Type B pancreatic cell (in vitro differentiated cells): ENCODE data around the gene IFNA7. TPM values are rescaled to one million over a fixed set of nuclear protein-coding genes. Genes with fewer than 3 reads are reported as not detected.
A peak's percentile ranks its signal among the peaks of the same experiment; 100 is the strongest.
"Not testable (repeated sequence)": the region's sequence is repeated elsewhere in the genome, so short reads cannot be mapped to it uniquely, and the experiment has no call there.

Source experiments
- DNase-seq: peaks from one replicate; pipeline ENCODE4 v3.0.0; 2021; ENCODE audit warnings: mixed read lengths; ENCODE audit not compliant: unreplicated experiment; ENCODE audit errors: extremely low spot score
- H3K27ac Mint-ChIP-seq: 2 replicates; pipeline ENCODE4 v1.8.0; 2021; ENCODE audit warnings: mild to moderate bottlenecking, mixed read lengths
- H3K27me3 Mint-ChIP-seq: 2 replicates; pipeline ENCODE4 v1.8.0; 2021; ENCODE audit warnings: mixed read lengths
- H3K36me3 Mint-ChIP-seq: 2 replicates; pipeline ENCODE4 v1.8.0; 2021; ENCODE audit warnings: mixed read lengths
- H3K4me1 Mint-ChIP-seq: one replicate; pipeline ENCODE4 v1.8.0; 2021; ENCODE audit warnings: mixed read lengths; ENCODE audit not compliant: unreplicated experiment
- H3K4me3 Mint-ChIP-seq: 2 replicates; pipeline ENCODE4 v1.8.0; 2021; ENCODE audit warnings: mild to moderate bottlenecking, mixed read lengths
- H3K9me3 Mint-ChIP-seq: 2 replicates; pipeline ENCODE4 v1.8.0; 2021; ENCODE audit warnings: mixed read lengths
- total RNA-seq: library from RNA; stranded (reverse); gene quantifications from 2 replicates; pipeline ENCODE4 v1.2.1, GENCODE V29; 2021; ENCODE audit warnings: low replicate concordance
- TF ChIP-seq, protein P1 (sequence below): fragments of 200-600 bp; sonication (generic); conservative IDR thresholded peaks from 2 replicates; pipeline ENCODE4 v1.5.0; 2021; ENCODE audit warnings: antibody characterized with exemption, mild to moderate bottlenecking

IFNA7 gene
- total RNA-seq, 1 donor from 2014 or later, result not detected

DNA sequence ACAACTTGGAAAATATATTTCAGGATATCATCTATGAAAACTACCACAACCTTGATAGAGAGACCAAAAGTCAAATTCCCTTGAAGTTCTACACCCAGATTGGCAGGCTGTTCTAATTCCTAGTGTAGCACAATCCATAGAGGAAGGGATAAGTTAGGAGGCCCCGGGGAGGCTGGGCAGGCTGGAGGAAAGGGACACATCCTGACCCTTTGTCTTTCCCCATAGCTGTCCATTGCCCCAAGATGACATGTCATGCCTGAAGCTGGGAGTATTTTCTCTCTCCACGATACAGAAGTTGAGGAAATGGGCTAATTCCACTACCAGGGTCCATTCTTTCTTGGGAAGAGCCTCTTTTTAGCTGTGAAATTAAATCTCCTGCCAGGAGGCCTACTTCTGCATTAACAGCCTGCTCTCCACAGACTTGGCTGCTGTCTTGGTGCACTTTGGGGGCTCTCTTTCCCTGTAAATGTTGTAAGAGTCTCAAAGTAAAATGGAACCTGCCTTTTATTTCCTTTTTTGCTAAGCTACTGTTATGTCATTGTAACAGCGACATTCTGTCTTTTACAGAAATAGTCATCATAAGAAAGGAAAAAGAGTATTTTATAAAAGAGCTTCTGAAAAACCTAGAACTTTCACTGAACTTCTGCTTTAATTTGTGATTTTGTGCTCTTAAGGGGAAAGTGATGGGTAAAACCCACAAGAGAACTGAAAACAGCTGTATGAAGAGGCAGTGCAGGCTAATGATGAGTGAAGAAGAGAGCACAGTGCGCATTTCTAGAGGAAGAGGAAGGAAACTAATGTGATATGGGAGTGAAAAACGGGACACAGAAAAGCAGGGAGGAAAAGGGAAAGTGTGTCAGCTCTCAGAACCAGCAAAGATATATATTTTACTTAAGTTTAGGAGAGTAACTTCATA, 11.7 kb upstream of the IFNA7 start:
- TF ChIP-seq, protein P1, sequence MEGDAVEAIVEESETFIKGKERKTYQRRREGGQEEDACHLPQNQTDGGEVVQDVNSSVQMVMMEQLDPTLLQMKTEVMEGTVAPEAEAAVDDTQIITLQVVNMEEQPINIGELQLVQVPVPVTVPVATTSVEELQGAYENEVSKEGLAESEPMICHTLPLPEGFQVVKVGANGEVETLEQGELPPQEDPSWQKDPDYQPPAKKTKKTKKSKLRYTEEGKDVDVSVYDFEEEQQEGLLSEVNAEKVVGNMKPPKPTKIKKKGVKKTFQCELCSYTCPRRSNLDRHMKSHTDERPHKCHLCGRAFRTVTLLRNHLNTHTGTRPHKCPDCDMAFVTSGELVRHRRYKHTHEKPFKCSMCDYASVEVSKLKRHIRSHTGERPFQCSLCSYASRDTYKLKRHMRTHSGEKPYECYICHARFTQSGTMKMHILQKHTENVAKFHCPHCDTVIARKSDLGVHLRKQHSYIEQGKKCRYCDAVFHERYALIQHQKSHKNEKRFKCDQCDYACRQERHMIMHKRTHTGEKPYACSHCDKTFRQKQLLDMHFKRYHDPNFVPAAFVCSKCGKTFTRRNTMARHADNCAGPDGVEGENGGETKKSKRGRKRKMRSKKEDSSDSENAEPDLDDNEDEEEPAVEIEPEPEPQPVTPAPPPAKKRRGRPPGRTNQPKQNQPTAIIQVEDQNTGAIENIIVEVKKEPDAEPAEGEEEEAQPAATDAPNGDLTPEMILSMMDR, result peak; percentile 57
- H3K9me3 Mint-ChIP-seq, DNase-seq, H3K27ac Mint-ChIP-seq, H3K36me3 Mint-ChIP-seq, H3K4me3 Mint-ChIP-seq, H3K4me1 Mint-ChIP-seq: not testable (repeated sequence)
- H3K27me3 Mint-ChIP-seq, result peaks cover 11% of the 10 kb centered on the region

DNA sequence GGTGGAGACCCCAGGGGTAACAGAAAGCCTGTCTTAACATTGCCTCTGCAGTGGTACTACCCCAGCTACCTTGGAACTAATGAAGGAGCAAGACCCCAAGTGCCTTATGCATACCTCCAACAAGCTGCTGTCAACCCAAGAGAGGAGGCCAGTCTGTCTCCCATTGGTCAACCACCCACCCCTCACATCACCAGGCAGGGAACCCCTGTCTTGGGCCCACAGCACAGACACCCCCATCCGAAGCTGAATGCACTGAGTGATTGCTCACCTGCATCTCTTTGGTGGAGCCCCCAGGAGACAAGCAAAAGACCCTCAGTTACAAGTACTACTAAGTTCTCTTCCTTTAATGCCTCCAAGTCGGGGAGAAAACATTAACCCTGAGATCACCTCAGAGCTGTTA, 10.2 kb upstream of the IFNA7 start:
- H3K9me3 Mint-ChIP-seq, H3K4me1 Mint-ChIP-seq, H3K4me3 Mint-ChIP-seq, H3K36me3 Mint-ChIP-seq, H3K27ac Mint-ChIP-seq: not testable (repeated sequence)
- H3K27me3 Mint-ChIP-seq, result peaks cover 11% of the 10 kb centered on the region
- DNase-seq, result peak; percentile 62

DNA sequence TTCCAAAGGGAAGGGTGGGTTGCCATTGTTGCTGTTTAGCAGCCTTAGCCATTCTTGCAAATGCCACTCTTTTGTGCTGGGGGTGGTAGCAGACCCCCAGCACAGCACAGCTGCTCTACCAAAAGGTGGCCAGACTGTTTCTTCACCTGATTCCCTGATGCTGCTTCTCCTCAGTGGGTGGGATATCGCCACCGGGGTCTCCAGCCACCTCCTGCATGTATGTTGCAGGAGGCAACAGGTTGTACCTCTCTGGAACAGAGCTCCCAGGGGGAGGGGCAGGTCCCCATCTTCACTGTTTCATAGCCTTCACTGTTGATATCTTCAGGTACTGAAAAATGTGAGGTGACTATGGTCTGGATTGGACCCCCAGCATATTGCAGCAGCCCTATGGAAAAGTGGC, 8.8 kb upstream of the IFNA7 start:
- H3K9me3 Mint-ChIP-seq, H3K4me3 Mint-ChIP-seq, H3K27me3 Mint-ChIP-seq, H3K27ac Mint-ChIP-seq, H3K4me1 Mint-ChIP-seq, DNase-seq, H3K36me3 Mint-ChIP-seq: not testable (repeated sequence)

DNA sequence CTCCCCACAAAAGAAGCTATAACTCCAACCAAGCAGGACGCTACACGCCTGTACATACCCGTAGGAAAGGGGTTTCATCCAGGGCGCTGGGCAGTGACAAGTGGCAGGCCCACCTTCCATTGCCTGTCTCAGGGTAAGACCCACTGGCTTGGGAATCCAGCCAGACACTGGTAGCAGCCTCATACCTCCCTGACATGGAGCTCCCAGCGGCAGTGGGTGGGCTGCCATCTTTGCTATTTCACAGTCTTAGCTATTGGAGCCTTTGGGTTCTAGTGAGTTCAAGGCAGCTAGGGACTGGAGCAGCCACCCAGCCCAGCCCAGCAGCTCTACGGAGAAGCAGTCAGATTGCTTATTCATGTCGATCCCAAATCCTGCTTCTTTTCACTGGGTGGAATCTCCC, 8.3 kb upstream of the IFNA7 start:
- H3K4me1 Mint-ChIP-seq, result no peaks in the 10 kb centered on the region
- TF ChIP-seq, protein P1, result no peak
- H3K4me3 Mint-ChIP-seq, result no peak overlapping the region
- H3K27me3 Mint-ChIP-seq, result peaks cover 3% of the 10 kb centered on the region
- no peak overlapping the region for H3K27ac Mint-ChIP-seq
- H3K36me3 Mint-ChIP-seq, result no peaks in the 10 kb centered on the region
- H3K9me3 Mint-ChIP-seq, result no peaks in the 10 kb centered on the region
- no peak for DNase-seq

DNA sequence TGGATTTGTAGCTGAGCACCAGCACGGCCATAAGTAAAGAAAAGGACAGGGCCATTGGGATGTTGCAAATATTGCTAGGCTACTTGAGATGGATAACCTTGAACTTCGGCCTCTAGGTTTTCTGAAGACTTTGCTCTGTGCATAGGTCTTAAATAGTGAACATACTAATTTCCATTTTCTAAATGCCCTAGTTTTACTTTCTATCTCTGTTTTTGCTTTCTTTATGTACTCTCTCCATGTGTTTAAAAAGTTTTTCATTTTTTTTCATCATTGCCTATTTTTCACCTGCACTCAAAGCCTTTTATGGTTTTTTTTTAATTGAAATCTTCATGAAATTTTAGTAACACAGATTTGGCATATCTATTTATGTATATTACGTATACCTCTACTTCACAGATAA, 5.0 kb upstream of the IFNA7 start, which contains the start of gene IFNA10:
Gene IFNA10 (minus strand): TSS at position 101 of the 400 bp plus-strand sequence. CDS start 46 bp downstream, at position 55.
- H3K27me3 Mint-ChIP-seq, H3K36me3 Mint-ChIP-seq, H3K4me3 Mint-ChIP-seq, H3K4me1 Mint-ChIP-seq, H3K27ac Mint-ChIP-seq, H3K9me3 Mint-ChIP-seq, DNase-seq: not testable (repeated sequence)

DNA sequence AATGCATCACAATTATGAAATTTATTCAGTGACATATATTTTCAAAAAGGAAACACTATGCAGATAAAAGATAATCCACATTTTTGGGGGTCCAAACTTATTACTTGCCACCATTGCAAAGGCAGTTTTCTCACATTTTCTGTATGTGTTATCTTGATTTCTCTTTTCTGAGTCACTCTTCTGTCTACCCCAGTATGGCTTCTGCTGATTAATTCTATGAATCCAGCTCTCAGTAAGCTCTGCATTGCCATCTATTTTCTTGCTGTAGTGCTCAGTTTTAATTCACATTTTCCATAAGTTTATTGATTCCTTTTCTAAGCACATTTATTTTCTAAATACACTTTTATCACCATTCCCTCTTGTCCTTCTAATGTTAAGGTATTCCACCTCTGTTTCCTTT, 3.2 kb upstream of the IFNA7 start:
- TF ChIP-seq, protein P1, result no peak
- Mint-ChIP-seq H3K27ac (no peak overlapping the region), H3K9me3 (no peaks in the 10 kb centered on the region), H3K27me3 (peaks cover 11% of the 10 kb centered on the region), H3K36me3 (no peaks in the 10 kb centered on the region), H3K4me1 (no peaks in the 10 kb centered on the region), H3K4me3 (no peak overlapping the region)
- no peak for DNase-seq
